Aorta (tissue), 5 donors: Measurements from ENCODE around the gene KIAA1210. TPM values are rescaled to one million over a fixed set of nuclear protein-coding genes. Genes with fewer than 3 reads are reported as not detected.

ENCODE experiments used
- ATAC-seq: fragments of 200-7000 bp; cut with Tn5 transposase; one replicate; pipeline ENCODE4 v1.9.1; 2022; ENCODE audit warnings: moderate library complexity; ENCODE audit not compliant: low FRiP score
- DNase-seq, 2 donors: peaks; one replicate each; pipeline ENCODE4 v3.0.0-alpha.2; 2020
- H3K27ac ChIP-seq, 2 donors: one replicate each; pipeline ENCODE4 v1.5.1; 2013; ENCODE audit warnings: low read length in 2 of 2, mild to moderate bottlenecking in 2 of 2, moderate library complexity in 2 of 2, control low read depth in 1 of 2, inconsistent platforms in 1 of 2, low read depth in 1 of 2
- H3K27me3 ChIP-seq, 2 donors: one replicate each; pipeline ENCODE4 v1.6.1; 2013; ENCODE audit warnings: control low read depth in 1 of 2, low read length in 1 of 2, mild to moderate bottlenecking in 1 of 2, moderate library complexity in 1 of 2; ENCODE audit not compliant: insufficient read depth in 2 of 2, control insufficient read depth in 1 of 2
- H3K36me3 ChIP-seq, 2 donors: one replicate each; pipeline ENCODE4 v1.6.1; 2013; ENCODE audit warnings: control low read depth in 1 of 2, low read length in 1 of 2, mild to moderate bottlenecking in 1 of 2; ENCODE audit not compliant: insufficient read depth in 2 of 2, control insufficient read depth in 1 of 2
- H3K4me1 ChIP-seq, 2 donors: one replicate each; pipeline ENCODE4 v1.6.1; 2013; ENCODE audit warnings: low read length in 2 of 2, control low read depth in 1 of 2, mild to moderate bottlenecking in 1 of 2, moderate library complexity in 1 of 2; ENCODE audit not compliant: insufficient read depth in 2 of 2, control insufficient read depth in 1 of 2
- H3K4me3 ChIP-seq, 2 donors: one replicate each; pipeline ENCODE4 v1.5.1; 2013; ENCODE audit warnings: low read length in 2 of 2, control low read depth in 1 of 2, mild to moderate bottlenecking in 1 of 2
- H3K9me3 ChIP-seq: one replicate; pipeline ENCODE4 v1.6.1; 2013; ENCODE audit warnings: mild to moderate bottlenecking, low read length; ENCODE audit not compliant: control insufficient read depth
- WGBS, 2 donors: extraction: QIAGEN DNeasy Blood & Tissue Kit; methylation state at CpG; one replicate each; pipeline ENCODE4 v1.1.7; 2013; 5-methylcytosine and 5-hydroxymethylcytosine counted together
- intact Hi-C, 2 donors: fragments of 100-400 bp; cut with DNase I; formaldehyde crosslinking; loops; one replicate each; pipeline versions ENCODE4 v1.14.2 to v1.15.0; 2022
- polyA plus RNA-seq, 2 donors: library from polyadenylated mRNA; stranded (reverse); fragments of 200-250 nt; gene quantifications; one replicate each; pipeline ENCODE4 v1.2.3, GENCODE V29; 2013
- total RNA-seq, 2 donors: library from RNA; stranded (reverse); fragmentation: NEBNext Ultra II Directional; extraction: Animal tissue kit (Norgen Biotek cat#: 25700); gene quantifications; one replicate each; pipeline ENCODE4 v1.2.1, GENCODE V29; 2021
- donor health status: healthy with polysubstance abuse.
- donor health status: Bipolar disorder and iron deficiency.
- donor health status: DM: no; HTN: no; CAD: no.
- donor health status: DM: no; HTN: no; CAD: no.
- donor health status: DM: yes; HTN: yes; CAD: no.

Gene KIAA1210
- total and polyA plus RNA-seq, 4 donors, result not detected

- no peaks in the 10 kb centered on the region for H3K27me3 ChIP-seq
- no peak for ATAC-seq
- no peak for DNase-seq
- no peaks in the 10 kb centered on the region for H3K4me1 ChIP-seq
- H3K36me3 ChIP-seq, result no peaks in the 10 kb centered on the region
- H3K4me3 ChIP-seq, result no peak overlapping the region
- intact Hi-C loops, result no loop called here
- no peaks in the 10 kb centered on the region for H3K9me3 ChIP-seq
- no peak overlapping the region for H3K27ac ChIP-seq
- WGBS, 2 donors, result 47 to 87% methylated on average over 1 of the region's 1 CpG
Observed at GRCh38 chrX:119082278-119082677, 45.3 kb downstream of the KIAA1210 start.

GRCh38 chrX:119075270-119076025 lies 52.2 kb downstream of the KIAA1210 start:
- intact Hi-C loops, result no loop called here

GRCh38 chrX:119073911-119074310 lies 53.7 kb downstream of the KIAA1210 start:
- H3K27me3 ChIP-seq, result no peaks in the 10 kb centered on the region

More at GRCh38 chrX:119075270-119076025, 52.2 kb downstream of the KIAA1210 start:
- H3K27me3 ChIP-seq, result no peaks in the 10 kb centered on the region
- WGBS, 2 donors, result 73 to 87% methylated on average over 3 of the region's 3 CpGs
- H3K36me3 ChIP-seq, result no peaks in the 10 kb centered on the region
- H3K9me3 ChIP-seq, result no peaks in the 10 kb centered on the region
- ATAC-seq (no peak), DNase-seq (no peak)
- H3K27ac ChIP-seq, result no peak overlapping the region
- no peak overlapping the region for H3K4me3 ChIP-seq
- H3K4me1 ChIP-seq, result no peaks in the 10 kb centered on the region

GRCh38 chrX:119073200-119073905 lies 54.3 kb downstream of the KIAA1210 start:
- no peaks in the 10 kb centered on the region for H3K4me1 ChIP-seq
- H3K4me3 ChIP-seq, result no peak overlapping the region
- intact Hi-C loops, result no loop called here
- no peaks in the 10 kb centered on the region for H3K9me3 ChIP-seq
- WGBS, 2 donors, result 92 to 97% methylated on average over 38 to 43 of the region's 43 CpGs
- no peak for DNase-seq
- no peaks in the 10 kb centered on the region for H3K27me3 ChIP-seq
- H3K36me3 ChIP-seq, result no peaks in the 10 kb centered on the region
- no peak for ATAC-seq
- no peak overlapping the region for H3K27ac ChIP-seq

More at GRCh38 chrX:119073911-119074310, 53.7 kb downstream of the KIAA1210 start:
- Histone ChIP-seq H3K9me3 (no peaks in the 10 kb centered on the region), H3K27ac (no peak overlapping the region), H3K36me3 (no peaks in the 10 kb centered on the region), H3K4me1 (no peaks in the 10 kb centered on the region), H3K4me3 (no peak overlapping the region)
- ATAC-seq (no peak), DNase-seq (no peak)
- WGBS, 2 donors, result 90 to 95% methylated on average over 19 of the region's 19 CpGs
- intact Hi-C loops, result no loop called here

- Histone ChIP-seq H3K4me3 (no peak within 1 kb of the TSS), H3K9me3 (no peaks in the 10 kb centered on the region), H3K27me3 (no peaks in the 10 kb centered on the region), H3K27ac (no peak within 1 kb of the TSS), H3K4me1 (no peaks in the 10 kb centered on the region), H3K36me3 (no peaks in the 10 kb centered on the region)
- ATAC-seq, result no peak
- DNase-seq, result no peak
- WGBS, 2 donors, result 89 to 97% methylated on average over 6 of the region's 6 CpGs
- intact Hi-C loops, result no loop called here
Observed at GRCh38 chrX:119072744-119073143, 54.9 kb downstream of the KIAA1210 start, which contains the start of gene CT47C1. Gene CT47C1 (plus strand): TSS chrX:119072993. CDS start chrX:119073226, 233 bp downstream.

- DNase-seq (no peak), ATAC-seq (no peak)
- no peaks in the 10 kb centered on the region for H3K36me3 ChIP-seq
- no peak overlapping the region for H3K27ac ChIP-seq
- WGBS, 2 donors, result 60 to 83% methylated on average over 2 of the region's 2 CpGs
- H3K9me3 ChIP-seq, result no peaks in the 10 kb centered on the region
- no peak overlapping the region for H3K4me3 ChIP-seq
- H3K4me1 ChIP-seq, result no peaks in the 10 kb centered on the region
- H3K27me3 ChIP-seq, result no peaks in the 10 kb centered on the region
- intact Hi-C loops, result no loop called here
Observed at GRCh38 chrX:119071381-119071780, 56.2 kb downstream of the KIAA1210 start.

GRCh38 chrX:119069762-119070161 lies 57.9 kb downstream of the KIAA1210 start:
- Histone ChIP-seq H3K27ac (no peak overlapping the region), H3K4me1 (no peaks in the 10 kb centered on the region), H3K9me3 (no peaks in the 10 kb centered on the region), H3K4me3 (no peak overlapping the region), H3K27me3 (no peaks in the 10 kb centered on the region), H3K36me3 (no peaks in the 10 kb centered on the region)
- WGBS, 2 donors, result 95 to 96% methylated on average over 1 of the region's 1 CpG
- DNase-seq, result no peak
- intact Hi-C loops, result loop anchor here in 1 of 2 donors (5.0 kb wide), 2 partner anchors 62 to 222 kb away; no protein-coding TSS in a partner anchor
- no peak for ATAC-seq

- Histone ChIP-seq H3K27me3 (no peaks in the 10 kb centered on the region), H3K27ac (no peak overlapping the region), H3K9me3 (no peaks in the 10 kb centered on the region), H3K4me1 (no peaks in the 10 kb centered on the region), H3K36me3 (no peaks in the 10 kb centered on the region), H3K4me3 (no peak overlapping the region)
- 55 to 96% methylated on average over 1 of the region's 1 CpG for WGBS, 2 donors
- DNase-seq (no peak), ATAC-seq (no peak)
- intact Hi-C loops, result loop anchor here in 1 of 2 donors (5.0 kb wide), 2 partner anchors 62 to 222 kb away; no protein-coding TSS in a partner anchor
Observed at GRCh38 chrX:119069128-119069527, 58.5 kb downstream of the KIAA1210 start.
